Naive B cell (primary cell): ENCODE data around the gene ADGRG1. TPM values are rescaled to one million over a fixed set of nuclear protein-coding genes. Genes with fewer than 3 reads are reported as not detected.

Experiments
- ATAC-seq, 2 donors: fragments of 150-1000 bp; cut with Tn5 transposase; 2 replicates each; pipeline ENCODE4 v1.10.0; 2021; ENCODE audit warnings: low read depth in 2 of 2, mild to moderate bottlenecking in 2 of 2, moderate library complexity in 2 of 2
- DNase-seq: peaks from one replicate; pipeline ENCODE4 v3.0.0; 2022
- H3K27ac Mint-ChIP-seq, 6 donors: one replicate each; pipeline ENCODE4 v1.8.0; 2020 to 2022; ENCODE audit warnings: mild to moderate bottlenecking in 6 of 6, mixed read lengths in 6 of 6, moderate library complexity in 5 of 6, inconsistent platforms in 2 of 6
- H3K27me3 Mint-ChIP-seq, 3 donors: one replicate each; pipeline ENCODE4 v1.8.0; 2021 to 2022; ENCODE audit warnings: mixed read lengths in 3 of 3, mild to moderate bottlenecking in 1 of 3
- H3K36me3 Mint-ChIP-seq, 2 donors: one replicate each; pipeline ENCODE4 v1.8.0; 2020 to 2022; ENCODE audit warnings: mixed read lengths in 2 of 2, inconsistent platforms in 1 of 2, mild to moderate bottlenecking in 1 of 2
- H3K4me1 Mint-ChIP-seq, 3 donors: one replicate each; pipeline ENCODE4 v1.8.0; 2020 to 2022; ENCODE audit warnings: mixed read lengths in 3 of 3, inconsistent platforms in 1 of 3, mild to moderate bottlenecking in 1 of 3, moderate library complexity in 1 of 3
- H3K4me3 Mint-ChIP-seq, 8 donors: one replicate each; pipeline ENCODE4 v1.8.0; 2020 to 2022; ENCODE audit warnings: mild to moderate bottlenecking in 8 of 8, mixed read lengths in 8 of 8, moderate library complexity in 8 of 8, inconsistent platforms in 2 of 8
- H3K9me3 Mint-ChIP-seq, 7 donors: one replicate each; pipeline ENCODE4 v1.8.0; 2020 to 2022; ENCODE audit warnings: mixed read lengths in 7 of 7, mild to moderate bottlenecking in 5 of 7, inconsistent platforms in 2 of 7, moderate library complexity in 1 of 7
- polyA plus RNA-seq, 6 donors: library from polyadenylated mRNA; unstranded; fragments of 300-500 nt; fragmentation: Illumina TruSeq; gene quantifications; one replicate each; pipeline ENCODE4 v1.2.3, GENCODE V29; 2021; ENCODE audit warnings: low read depth in 6 of 6

ADGRG1 gene
- polyA plus RNA-seq, 6 donors from 2014 or later = 0.17 to 0.72 (median 0.65) TPM; not detected in 1

DNA sequence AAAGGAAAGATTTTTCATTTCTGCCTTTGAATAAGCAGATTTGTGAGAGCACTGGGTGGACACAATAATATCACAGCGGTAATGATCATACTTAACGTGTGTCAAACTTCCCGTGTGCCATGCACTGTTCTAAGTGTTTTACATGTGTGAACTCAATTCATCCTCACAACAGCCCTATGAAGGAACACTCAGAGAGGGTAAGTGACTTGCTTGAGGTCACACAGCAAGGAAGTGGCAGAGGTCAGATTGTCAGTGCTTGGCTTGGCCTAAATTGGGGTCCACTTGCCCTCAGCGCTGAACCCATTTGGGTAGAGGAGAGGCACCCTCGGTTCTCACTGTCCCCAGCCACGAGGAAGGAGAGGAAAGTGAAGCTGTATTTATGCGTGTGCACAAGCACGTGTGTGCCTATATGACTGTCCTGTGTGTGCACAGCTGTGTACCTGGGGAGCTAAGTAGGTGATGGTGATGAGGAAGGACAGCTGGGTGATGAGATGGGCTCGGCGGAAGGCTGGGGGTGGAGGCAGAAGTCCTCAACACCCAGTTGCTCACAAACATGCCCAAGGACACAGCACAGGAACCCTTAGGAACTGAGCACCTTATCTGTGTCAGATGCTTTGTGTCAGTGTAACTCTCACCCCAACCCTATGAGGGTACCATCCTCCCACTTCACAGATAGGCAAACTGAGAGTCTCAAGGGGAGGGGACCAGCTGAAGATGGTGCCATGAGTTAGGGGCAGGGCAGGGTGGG is 29.9 kb downstream of the ADGRG1 start:
- no peak overlapping the region for H3K4me3 Mint-ChIP-seq
- DNase-seq (no peak), ATAC-seq (no peak)
- H3K27me3 Mint-ChIP-seq = peaks cover 0 to 7% (median 0%) of the 10 kb centered on the region in 3 donors
- no peaks in the 10 kb centered on the region for H3K4me1 Mint-ChIP-seq
- H3K9me3 Mint-ChIP-seq = peaks cover 0 to 2% (median 0%) of the 10 kb centered on the region in 7 donors
- no peaks in the 10 kb centered on the region for H3K36me3 Mint-ChIP-seq
- peak overlapping the region in 2 of 6 donors; percentile 39 to 57 for H3K27ac Mint-ChIP-seq

DNA sequence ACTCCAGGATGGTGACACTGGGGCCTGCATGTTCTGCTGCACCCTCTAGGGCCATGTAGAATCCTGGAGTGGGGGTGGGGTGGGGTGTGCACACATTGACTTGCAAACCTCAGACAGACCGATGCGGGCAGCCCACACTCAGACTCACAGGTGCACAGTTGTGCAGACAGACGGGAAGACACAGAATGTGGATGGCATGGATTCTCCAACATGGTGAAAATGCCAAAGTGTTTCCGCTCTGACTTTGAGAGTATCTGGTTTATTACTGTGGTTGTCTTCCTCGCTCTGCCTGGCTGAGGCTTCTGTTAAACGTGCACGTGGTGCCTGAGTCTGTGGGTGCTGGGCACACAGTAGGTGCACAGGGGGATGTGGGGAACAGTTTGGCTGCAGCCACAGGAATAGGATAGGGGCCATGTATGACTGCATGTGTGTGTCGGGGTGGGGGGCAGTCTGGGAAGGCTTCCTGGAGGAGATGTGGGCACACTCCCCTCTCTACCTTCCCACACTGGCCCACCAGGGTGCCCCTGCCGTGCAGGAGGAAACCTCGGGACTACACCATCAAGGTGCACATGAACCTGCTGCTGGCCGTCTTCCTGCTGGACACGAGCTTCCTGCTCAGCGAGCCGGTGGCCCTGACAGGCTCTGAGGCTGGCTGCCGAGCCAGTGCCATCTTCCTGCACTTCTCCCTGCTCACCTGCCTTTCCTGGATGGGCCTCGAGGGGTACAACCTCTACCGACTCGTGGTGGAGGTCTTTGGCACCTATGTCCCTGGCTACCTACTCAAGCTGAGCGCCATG is 30.6 kb downstream of the ADGRG1 start:
- Mint-ChIP-seq H3K27ac (peak overlapping the region in 1 of 6 donors; percentile 87), H3K9me3 (peaks cover 0 to 2% (median 0%) of the 10 kb centered on the region in 7 donors), H3K4me1 (no peaks in the 10 kb centered on the region), H3K36me3 (no peaks in the 10 kb centered on the region), H3K4me3 (no peak overlapping the region), H3K27me3 (no peaks in the 10 kb centered on the region)
- ATAC-seq (no peak), DNase-seq (no peak)

DNA sequence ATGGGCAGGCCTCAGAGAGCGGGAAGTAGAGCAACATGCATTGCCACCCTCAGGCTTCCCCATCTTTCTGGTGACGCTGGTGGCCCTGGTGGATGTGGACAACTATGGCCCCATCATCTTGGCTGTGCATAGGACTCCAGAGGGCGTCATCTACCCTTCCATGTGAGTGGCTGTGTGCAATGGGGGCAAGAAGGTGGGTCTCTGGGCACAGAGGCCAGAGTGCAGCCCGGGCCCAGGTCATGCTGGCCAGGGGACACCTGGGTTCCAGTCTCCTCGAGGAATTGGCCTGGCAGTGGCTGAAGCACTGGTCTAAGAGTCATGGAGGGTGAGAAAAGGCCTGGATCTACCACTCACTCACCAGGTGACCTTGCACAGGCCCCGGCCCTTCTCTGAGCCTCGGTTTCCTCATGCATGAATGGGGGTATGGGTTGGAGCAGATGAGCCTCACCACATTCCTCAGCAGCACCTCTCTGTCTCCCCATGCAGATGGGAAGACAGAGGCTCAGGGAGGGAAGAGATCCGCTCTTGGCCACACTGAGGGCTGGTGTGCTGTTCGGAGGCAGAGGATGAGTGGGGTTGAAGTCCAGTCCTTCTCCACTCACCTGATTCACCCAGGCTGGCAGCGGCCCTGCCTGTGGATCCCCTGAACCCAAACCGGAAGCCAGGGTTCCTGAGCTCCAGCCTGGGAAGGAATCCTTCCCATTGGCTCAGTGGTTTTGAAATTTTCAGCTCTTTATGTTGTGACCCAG is 32.5 kb downstream of the ADGRG1 start:
- DNase-seq = no peak
- H3K27ac Mint-ChIP-seq = no peak overlapping the region
- no peaks in the 10 kb centered on the region for H3K4me1 Mint-ChIP-seq
- peaks cover 0 to 2% (median 0%) of the 10 kb centered on the region in 7 donors for H3K9me3 Mint-ChIP-seq
- H3K4me3 Mint-ChIP-seq = no peak overlapping the region
- no peak for ATAC-seq
- no peaks in the 10 kb centered on the region for H3K27me3 Mint-ChIP-seq
- no peaks in the 10 kb centered on the region for H3K36me3 Mint-ChIP-seq

DNA sequence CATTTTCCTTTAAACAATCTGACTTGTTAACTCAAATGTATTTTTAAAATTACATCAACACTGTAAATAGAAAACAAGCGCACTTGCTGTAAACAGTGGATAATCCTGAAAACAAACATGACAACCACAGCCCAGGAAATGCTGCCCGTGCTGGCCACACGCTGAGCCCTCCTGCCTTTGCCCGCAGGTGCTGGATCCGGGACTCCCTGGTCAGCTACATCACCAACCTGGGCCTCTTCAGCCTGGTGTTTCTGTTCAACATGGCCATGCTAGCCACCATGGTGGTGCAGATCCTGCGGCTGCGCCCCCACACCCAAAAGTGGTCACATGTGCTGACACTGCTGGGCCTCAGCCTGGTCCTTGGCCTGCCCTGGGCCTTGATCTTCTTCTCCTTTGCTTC is 33.1 kb downstream of the ADGRG1 start:
- ATAC-seq (no peak), DNase-seq (no peak)
- Mint-ChIP-seq H3K4me3 (no peak overlapping the region), H3K27ac (no peak overlapping the region), H3K4me1 (no peaks in the 10 kb centered on the region), H3K9me3 (peaks cover 0 to 2% (median 0%) of the 10 kb centered on the region in 7 donors), H3K27me3 (no peaks in the 10 kb centered on the region), H3K36me3 (no peaks in the 10 kb centered on the region)

DNA sequence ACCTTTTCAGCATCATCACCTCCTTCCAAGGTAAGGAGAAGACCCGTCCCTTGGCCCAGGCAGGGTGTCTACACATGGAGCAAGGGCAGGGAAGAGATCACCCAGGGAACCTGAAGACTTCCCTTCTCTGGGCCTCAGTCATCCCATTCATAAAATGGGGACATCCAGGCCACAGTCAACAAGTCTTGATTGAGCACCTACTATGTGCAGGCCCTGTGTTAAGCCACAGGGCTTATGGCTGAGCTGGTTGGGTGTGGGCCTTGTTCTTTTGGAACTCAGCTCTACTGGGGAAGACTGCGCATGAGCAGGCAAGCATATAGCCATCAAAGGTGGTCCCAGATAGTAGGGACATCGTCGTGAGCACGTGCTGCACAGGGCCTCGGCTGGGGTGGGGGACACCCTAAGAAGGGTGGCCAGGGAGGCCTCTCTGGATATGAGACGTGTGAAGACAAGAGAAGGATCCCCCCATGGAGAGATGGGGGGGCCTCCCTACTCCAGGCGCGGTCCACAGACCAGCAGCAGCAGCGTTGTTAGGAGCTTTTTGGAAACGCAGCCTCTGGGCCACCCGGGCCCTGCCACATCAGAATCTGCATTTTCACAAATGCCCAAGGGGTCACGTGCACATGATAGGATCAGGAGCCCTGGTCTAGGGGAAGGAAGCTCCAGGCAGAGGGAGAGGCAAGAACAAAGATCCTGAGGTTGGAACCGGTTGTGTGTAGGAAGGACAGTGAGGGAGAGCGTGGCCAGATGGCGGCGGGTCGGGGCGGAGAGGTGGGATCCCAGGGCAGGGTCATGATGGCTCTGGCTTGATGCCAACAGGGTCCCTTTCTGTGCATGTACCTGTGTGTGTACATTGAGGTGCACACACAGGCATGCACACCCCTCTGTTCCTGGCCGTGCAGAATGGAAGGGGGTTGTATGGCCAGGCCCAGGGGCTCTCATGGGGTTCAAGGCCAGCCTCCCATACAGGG is 33.8 kb downstream of the ADGRG1 start:
- ATAC-seq (no peak), DNase-seq (no peak)
- H3K36me3 Mint-ChIP-seq = no peaks in the 10 kb centered on the region
- H3K4me1 Mint-ChIP-seq = no peaks in the 10 kb centered on the region
- peak overlapping the region in 1 of 8 donors; percentile 62 for H3K4me3 Mint-ChIP-seq
- peak overlapping the region in 2 of 6 donors; percentile 53 to 65 for H3K27ac Mint-ChIP-seq
- no peaks in the 10 kb centered on the region for H3K27me3 Mint-ChIP-seq
- peaks cover 0 to 2% (median 0%) of the 10 kb centered on the region in 7 donors for H3K9me3 Mint-ChIP-seq

DNA sequence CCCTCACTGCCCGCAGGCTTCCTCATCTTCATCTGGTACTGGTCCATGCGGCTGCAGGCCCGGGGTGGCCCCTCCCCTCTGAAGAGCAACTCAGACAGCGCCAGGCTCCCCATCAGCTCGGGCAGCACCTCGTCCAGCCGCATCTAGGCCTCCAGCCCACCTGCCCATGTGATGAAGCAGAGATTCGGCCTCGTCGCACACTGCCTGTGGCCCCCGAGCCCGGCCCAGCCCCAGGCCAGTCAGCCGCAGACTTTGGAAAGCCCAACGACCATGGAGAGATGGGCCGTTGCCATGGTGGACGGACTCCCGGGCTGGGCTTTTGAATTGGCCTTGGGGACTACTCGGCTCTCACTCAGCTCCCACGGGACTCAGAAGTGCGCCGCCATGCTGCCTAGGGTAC is 35.0 kb downstream of the ADGRG1 start:
- ATAC-seq = no peak
- H3K4me3 Mint-ChIP-seq = no peak overlapping the region
- peaks cover 0 to 2% (median 0%) of the 10 kb centered on the region in 7 donors for H3K9me3 Mint-ChIP-seq
- H3K36me3 Mint-ChIP-seq = no peaks in the 10 kb centered on the region
- no peak overlapping the region for H3K27ac Mint-ChIP-seq
- H3K27me3 Mint-ChIP-seq = no peaks in the 10 kb centered on the region
- H3K4me1 Mint-ChIP-seq = no peaks in the 10 kb centered on the region
- DNase-seq = no peak

DNA sequence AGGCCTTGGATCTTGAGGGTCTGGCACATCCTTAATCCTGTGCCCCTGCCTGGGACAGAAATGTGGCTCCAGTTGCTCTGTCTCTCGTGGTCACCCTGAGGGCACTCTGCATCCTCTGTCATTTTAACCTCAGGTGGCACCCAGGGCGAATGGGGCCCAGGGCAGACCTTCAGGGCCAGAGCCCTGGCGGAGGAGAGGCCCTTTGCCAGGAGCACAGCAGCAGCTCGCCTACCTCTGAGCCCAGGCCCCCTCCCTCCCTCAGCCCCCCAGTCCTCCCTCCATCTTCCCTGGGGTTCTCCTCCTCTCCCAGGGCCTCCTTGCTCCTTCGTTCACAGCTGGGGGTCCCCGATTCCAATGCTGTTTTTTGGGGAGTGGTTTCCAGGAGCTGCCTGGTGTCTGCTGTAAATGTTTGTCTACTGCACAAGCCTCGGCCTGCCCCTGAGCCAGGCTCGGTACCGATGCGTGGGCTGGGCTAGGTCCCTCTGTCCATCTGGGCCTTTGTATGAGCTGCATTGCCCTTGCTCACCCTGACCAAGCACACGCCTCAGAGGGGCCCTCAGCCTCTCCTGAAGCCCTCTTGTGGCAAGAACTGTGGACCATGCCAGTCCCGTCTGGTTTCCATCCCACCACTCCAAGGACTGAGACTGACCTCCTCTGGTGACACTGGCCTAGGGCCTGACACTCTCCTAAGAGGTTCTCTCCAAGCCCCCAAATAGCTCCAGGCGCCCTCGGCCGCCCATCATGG is 35.7 kb downstream of the ADGRG1 start:
- H3K9me3 Mint-ChIP-seq = peaks cover 0 to 2% (median 0%) of the 10 kb centered on the region in 7 donors
- no peak for ATAC-seq
- DNase-seq = no peak
- no peaks in the 10 kb centered on the region for H3K4me1 Mint-ChIP-seq
- no peak overlapping the region for H3K4me3 Mint-ChIP-seq
- peak overlapping the region in 3 of 6 donors; percentile 7 to 90 (median 57) for H3K27ac Mint-ChIP-seq
- H3K36me3 Mint-ChIP-seq = no peaks in the 10 kb centered on the region
- peaks cover 0 to 6% (median 0%) of the 10 kb centered on the region in 3 donors for H3K27me3 Mint-ChIP-seq

DNA sequence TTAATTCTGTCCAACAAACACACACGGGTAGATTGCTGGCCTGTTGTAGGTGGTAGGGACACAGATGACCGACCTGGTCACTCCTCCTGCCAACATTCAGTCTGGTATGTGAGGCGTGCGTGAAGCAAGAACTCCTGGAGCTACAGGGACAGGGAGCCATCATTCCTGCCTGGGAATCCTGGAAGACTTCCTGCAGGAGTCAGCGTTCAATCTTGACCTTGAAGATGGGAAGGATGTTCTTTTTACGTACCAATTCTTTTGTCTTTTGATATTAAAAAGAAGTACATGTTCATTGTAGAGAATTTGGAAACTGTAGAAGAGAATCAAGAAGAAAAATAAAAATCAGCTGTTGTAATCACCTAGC is 36.2 kb downstream of the ADGRG1 start:
- Mint-ChIP-seq H3K36me3 (no peaks in the 10 kb centered on the region), H3K27me3 (peaks cover 0 to 8% (median 0%) of the 10 kb centered on the region in 3 donors), H3K9me3 (peaks cover 0 to 2% (median 0%) of the 10 kb centered on the region in 7 donors), H3K27ac (peak overlapping the region in 2 of 6 donors; percentile 12 to 57), H3K4me1 (no peaks in the 10 kb centered on the region), H3K4me3 (no peak overlapping the region)
- DNase-seq (no peak), ATAC-seq (no peak)

DNA sequence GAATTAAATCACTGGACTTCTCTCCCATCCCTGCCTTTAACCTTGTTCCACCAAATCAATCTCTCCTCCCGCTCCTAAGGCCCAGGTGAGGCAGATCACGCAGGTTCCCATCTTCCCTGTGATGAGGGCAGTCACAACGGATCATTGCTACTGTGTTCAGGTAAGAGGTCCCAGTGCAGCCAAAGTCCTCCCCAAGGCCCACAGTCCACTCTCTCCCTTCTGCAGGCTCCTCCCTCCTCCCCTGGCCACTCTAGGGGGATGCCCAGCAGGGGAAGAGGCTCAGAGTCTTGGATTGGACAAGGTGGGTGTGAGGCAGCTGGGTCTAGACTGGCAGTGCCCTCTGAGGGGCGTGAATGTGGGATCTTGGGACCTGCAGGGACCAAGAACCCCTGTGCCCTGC is 37.1 kb downstream of the ADGRG1 start:
- ATAC-seq (no peak), DNase-seq (no peak)
- Mint-ChIP-seq H3K4me1 (no peaks in the 10 kb centered on the region), H3K27ac (no peak overlapping the region), H3K36me3 (no peaks in the 10 kb centered on the region), H3K27me3 (peaks cover 0 to 8% (median 0%) of the 10 kb centered on the region in 3 donors), H3K4me3 (no peak overlapping the region), H3K9me3 (peaks cover 0 to 2% (median 0%) of the 10 kb centered on the region in 7 donors)

DNA sequence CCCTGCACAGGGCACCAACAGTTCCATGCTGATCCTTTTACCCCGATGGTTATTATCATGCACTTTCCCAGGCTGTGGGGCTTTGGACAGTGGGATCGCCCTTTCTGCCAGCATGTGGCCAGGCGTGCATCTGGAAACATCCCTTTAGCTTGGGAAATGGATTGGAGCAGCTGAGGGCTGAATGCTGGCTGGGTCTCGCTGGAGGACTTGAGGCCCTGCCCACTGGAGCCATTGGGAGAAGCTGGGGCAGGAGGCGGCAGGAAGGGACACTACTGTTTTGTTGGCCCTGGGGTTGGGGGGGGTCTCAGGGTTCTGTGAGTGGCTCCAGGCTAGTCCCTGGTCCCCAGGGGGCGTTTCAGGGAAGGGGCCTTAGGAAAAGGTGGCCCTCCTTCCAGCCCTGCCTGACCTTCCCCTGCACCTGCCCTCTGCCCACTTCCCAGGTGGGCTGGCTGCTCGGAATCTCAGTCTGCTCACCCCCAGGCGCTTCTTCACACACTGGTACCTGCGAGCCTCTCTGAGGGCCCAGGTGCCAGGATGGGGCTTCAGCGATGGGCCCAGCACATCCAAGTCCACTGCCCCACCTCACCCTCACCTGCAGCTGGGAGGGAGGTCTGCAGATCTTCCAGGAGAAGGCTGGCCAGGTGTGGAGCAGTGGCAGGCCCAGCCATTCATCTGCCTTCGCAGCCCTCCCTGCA is 38.1 kb downstream of the ADGRG1 start:
- Mint-ChIP-seq H3K27ac (no peak overlapping the region), H3K4me1 (no peaks in the 10 kb centered on the region)

DNA sequence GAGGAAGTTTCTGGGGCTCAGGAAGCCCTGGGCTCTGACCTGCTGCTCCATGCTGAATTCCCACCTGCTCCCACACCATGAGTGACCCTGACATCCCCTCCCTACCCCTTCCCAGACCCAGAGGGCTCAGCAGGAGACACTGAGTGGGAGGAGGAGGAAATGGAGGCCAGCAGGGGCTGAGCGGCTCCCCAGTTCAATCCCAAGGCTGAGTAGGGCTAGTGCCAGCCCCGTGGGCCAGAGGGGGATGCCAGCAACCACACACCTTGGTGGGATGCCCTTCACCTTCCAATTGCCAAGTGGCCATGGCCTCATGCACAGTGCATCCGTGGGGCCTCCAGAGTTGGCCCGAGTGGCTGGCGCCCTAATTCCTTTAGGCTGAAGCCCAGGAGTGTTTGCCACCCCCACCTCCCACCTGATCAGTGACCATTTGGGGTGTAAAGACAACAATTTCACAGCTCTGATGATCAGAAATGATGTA is 38.7 kb downstream of the ADGRG1 start:
- DNase-seq (no peak), ATAC-seq (no peak)
- Mint-ChIP-seq H3K27me3 (peaks cover 0 to 8% (median 0%) of the 10 kb centered on the region in 3 donors), H3K9me3 (no peaks in the 10 kb centered on the region), H3K4me3 (no peak overlapping the region), H3K27ac (no peak overlapping the region), H3K36me3 (no peaks in the 10 kb centered on the region), H3K4me1 (no peaks in the 10 kb centered on the region)

More for the DNA sequence above, 38.1 kb downstream of the ADGRG1 start:
- DNase-seq = no peak
- no peaks in the 10 kb centered on the region for H3K36me3 Mint-ChIP-seq
- H3K27me3 Mint-ChIP-seq = peaks cover 0 to 8% (median 0%) of the 10 kb centered on the region in 3 donors
- no peak for ATAC-seq
- H3K9me3 Mint-ChIP-seq = peaks cover 0 to 2% (median 0%) of the 10 kb centered on the region in 7 donors
- no peak overlapping the region for H3K4me3 Mint-ChIP-seq
